ENCODE measurements around the gene SPAG4. TPM values are rescaled to one million over a fixed set of nuclear protein-coding genes. Genes with fewer than 3 reads are reported as not detected.

The SPAG4 gene
- polyA plus RNA-seq, 1 donor from 2014 or later: 1.2 TPM

DNA sequence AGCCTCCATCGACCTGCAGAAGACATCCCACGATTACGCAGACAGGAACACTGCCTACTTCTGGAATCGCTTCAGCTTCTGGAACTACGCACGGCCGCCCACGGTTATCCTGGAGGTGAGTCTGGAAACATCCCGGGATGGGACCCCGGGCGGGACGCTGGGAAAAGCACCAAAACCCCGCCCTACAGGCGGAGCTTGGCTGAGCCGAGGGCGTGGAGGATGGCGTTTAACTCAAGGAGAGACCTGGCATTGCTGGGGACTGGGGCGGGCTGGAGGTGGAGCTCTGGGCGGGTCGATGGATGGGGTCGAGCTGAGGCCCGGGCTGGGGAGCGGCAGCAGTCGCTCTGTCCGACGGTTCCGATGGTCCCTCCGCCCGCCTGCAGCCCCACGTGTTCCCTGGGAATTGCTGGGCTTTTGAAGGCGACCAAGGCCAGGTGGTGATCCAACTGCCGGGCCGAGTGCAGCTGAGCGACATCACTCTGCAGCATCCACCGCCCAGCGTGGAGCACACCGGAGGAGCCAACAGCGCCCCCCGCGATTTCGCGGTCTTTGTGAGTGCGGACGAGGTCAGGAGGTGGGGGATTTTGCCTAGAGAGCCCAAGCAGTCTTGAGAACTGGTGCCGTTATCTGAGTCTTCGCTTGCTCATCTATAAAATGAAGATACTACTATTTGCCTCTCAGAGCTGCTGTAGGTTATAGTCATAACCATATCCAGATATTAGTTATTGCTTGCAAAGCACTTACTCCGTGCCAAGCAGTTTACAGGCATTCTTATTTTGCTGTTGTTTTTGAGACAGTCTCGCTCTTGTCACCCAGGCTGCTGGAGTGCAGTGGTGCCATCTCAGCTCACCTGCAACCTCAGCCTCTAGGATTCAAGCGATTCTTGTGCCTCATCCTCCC is 3.8 kb downstream of the SPAG4 start:
- TF ChIP-seq EZH2 (IDR thresholded peaks at IDR 0.05; ENCODE audit: borderline replicate concordance, insufficient read depth, low read length, poor library complexity, severe bottlenecking): no peak
- TF ChIP-seq, protein P1, sequence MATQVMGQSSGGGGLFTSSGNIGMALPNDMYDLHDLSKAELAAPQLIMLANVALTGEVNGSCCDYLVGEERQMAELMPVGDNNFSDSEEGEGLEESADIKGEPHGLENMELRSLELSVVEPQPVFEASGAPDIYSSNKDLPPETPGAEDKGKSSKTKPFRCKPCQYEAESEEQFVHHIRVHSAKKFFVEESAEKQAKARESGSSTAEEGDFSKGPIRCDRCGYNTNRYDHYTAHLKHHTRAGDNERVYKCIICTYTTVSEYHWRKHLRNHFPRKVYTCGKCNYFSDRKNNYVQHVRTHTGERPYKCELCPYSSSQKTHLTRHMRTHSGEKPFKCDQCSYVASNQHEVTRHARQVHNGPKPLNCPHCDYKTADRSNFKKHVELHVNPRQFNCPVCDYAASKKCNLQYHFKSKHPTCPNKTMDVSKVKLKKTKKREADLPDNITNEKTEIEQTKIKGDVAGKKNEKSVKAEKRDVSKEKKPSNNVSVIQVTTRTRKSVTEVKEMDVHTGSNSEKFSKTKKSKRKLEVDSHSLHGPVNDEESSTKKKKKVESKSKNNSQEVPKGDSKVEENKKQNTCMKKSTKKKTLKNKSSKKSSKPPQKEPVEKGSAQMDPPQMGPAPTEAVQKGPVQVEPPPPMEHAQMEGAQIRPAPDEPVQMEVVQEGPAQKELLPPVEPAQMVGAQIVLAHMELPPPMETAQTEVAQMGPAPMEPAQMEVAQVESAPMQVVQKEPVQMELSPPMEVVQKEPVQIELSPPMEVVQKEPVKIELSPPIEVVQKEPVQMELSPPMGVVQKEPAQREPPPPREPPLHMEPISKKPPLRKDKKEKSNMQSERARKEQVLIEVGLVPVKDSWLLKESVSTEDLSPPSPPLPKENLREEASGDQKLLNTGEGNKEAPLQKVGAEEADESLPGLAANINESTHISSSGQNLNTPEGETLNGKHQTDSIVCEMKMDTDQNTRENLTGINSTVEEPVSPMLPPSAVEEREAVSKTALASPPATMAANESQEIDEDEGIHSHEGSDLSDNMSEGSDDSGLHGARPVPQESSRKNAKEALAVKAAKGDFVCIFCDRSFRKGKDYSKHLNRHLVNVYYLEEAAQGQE (IDR thresholded peaks at IDR 0.05; ENCODE audit: borderline replicate concordance): peak; percentile 68
- no peak for TF ChIP-seq TAF1 (IDR thresholded peaks at IDR 0.05; ENCODE audit: low read depth)
- peak; percentile 48 for TF ChIP-seq MXI1 (conservative IDR thresholded peaks at IDR 0.05; ENCODE audit: poor library complexity, severe bottlenecking)
- TF ChIP-seq, protein P2, sequence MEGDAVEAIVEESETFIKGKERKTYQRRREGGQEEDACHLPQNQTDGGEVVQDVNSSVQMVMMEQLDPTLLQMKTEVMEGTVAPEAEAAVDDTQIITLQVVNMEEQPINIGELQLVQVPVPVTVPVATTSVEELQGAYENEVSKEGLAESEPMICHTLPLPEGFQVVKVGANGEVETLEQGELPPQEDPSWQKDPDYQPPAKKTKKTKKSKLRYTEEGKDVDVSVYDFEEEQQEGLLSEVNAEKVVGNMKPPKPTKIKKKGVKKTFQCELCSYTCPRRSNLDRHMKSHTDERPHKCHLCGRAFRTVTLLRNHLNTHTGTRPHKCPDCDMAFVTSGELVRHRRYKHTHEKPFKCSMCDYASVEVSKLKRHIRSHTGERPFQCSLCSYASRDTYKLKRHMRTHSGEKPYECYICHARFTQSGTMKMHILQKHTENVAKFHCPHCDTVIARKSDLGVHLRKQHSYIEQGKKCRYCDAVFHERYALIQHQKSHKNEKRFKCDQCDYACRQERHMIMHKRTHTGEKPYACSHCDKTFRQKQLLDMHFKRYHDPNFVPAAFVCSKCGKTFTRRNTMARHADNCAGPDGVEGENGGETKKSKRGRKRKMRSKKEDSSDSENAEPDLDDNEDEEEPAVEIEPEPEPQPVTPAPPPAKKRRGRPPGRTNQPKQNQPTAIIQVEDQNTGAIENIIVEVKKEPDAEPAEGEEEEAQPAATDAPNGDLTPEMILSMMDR (IDR thresholded peaks at IDR 0.05; ENCODE audit: poor library complexity, severe bottlenecking): peak; percentile 74
- peak; percentile 31 for TF ChIP-seq RAD21 (conservative IDR thresholded peaks at IDR 0.05)
- no peak for TF ChIP-seq EP300 (conservative IDR thresholded peaks at IDR 0.05; ENCODE audit: poor library complexity, severe bottlenecking)
- TF ChIP-seq POLR2AphosphoS5 (IDR thresholded peaks at IDR 0.05): no peak
- peak; percentile 36 for TF ChIP-seq SMC3 (conservative IDR thresholded peaks at IDR 0.05; ENCODE audit: poor library complexity)
- Histone ChIP-seq H3K9me2 (ENCODE audit: insufficient read depth, low read length) (no peaks in the 10 kb centered on the region), H3K27me3 (ENCODE audit: insufficient read depth, low read depth, low read length) (peaks cover 3% of the 10 kb centered on the region), H3K9ac (ENCODE audit: low read length) (peak overlapping the region; percentile 46), H3F3A (ENCODE audit: insufficient read depth, low read length, poor library complexity, severe bottlenecking) (no peaks in the 10 kb centered on the region), H3K4me2 (ENCODE audit: low read length) (peak overlapping the region; percentile 2), H2AFZ (ENCODE audit: low read depth, low read length) (no peak overlapping the region), H3K79me2 (replicated peaks; ENCODE audit: insufficient read depth, low read length) (no peaks in the 10 kb centered on the region), H3K36me3 (ENCODE audit: insufficient read depth, low read length) (no peaks in the 10 kb centered on the region), H3K4me3 (ENCODE audit: low read length) (peak overlapping the region; percentile 64), H4K20me1 (ENCODE audit: insufficient read depth) (no peaks in the 10 kb centered on the region), H3K9me3 (ENCODE audit: low read length) (no peaks in the 10 kb centered on the region), H3K27ac (ENCODE audit: low read length) (no peak overlapping the region)

DNA sequence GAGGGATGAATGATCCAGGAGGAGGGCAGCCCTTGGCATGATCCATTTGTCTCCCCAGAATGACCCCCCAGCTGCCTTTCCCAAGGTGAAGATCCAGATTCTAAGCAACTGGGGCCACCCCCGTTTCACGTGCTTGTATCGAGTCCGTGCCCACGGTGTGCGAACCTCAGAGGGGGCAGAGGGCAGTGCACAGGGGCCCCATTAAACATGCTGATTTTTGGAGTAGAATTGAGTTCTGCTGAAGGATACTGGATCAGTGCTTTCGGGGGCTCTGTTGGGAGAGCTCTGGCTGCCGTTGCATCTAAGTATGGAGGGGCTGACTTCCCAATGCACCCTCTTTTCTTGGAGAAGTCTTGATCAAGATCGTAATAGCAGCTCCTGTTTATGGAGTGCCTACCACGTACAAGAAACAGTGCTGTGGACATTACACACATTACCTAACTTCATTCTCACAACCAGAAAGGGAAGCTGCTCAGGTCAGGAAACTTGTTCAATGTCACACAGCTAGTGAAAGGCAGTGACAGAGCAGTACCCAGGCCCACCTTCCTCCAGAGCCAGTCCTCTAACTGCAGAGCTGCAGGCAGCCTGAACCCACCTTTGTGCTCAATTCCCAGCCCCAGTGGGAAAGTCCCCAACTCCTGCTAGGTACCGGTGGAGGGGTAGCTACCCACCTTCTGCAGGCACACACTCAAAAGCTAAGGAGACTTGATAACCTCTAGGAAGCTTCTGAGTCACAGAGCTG is 5.4 kb downstream of the SPAG4 start:
- H3K4me3 ChIP-seq (ENCODE audit: low read length): no peak overlapping the region
- H3F3A ChIP-seq (ENCODE audit: insufficient read depth, low read length, poor library complexity, severe bottlenecking): no peaks in the 10 kb centered on the region
- no peaks in the 10 kb centered on the region for H3K9me3 ChIP-seq (ENCODE audit: low read length)
- H3K9me2 ChIP-seq (ENCODE audit: insufficient read depth, low read length): no peaks in the 10 kb centered on the region
- no peak overlapping the region for H2AFZ ChIP-seq (ENCODE audit: low read depth, low read length)
- H3K4me2 ChIP-seq (ENCODE audit: low read length): no peak overlapping the region
- no peaks in the 10 kb centered on the region for H3K79me2 ChIP-seq (replicated peaks; ENCODE audit: insufficient read depth, low read length)
- no peak overlapping the region for H3K9ac ChIP-seq (ENCODE audit: low read length)
- H3K27ac ChIP-seq (ENCODE audit: low read length): no peak overlapping the region
- no peak for TF ChIP-seq SMC3 (conservative IDR thresholded peaks at IDR 0.05; ENCODE audit: poor library complexity)
- TF ChIP-seq POLR2AphosphoS5 (IDR thresholded peaks at IDR 0.05): no peak
- TF ChIP-seq, protein P2 (IDR thresholded peaks at IDR 0.05; ENCODE audit: poor library complexity, severe bottlenecking): no peak
- no peak for TF ChIP-seq EP300 (conservative IDR thresholded peaks at IDR 0.05; ENCODE audit: poor library complexity, severe bottlenecking)
- TF ChIP-seq MXI1 (conservative IDR thresholded peaks at IDR 0.05; ENCODE audit: poor library complexity, severe bottlenecking): no peak
- TF ChIP-seq EZH2 (IDR thresholded peaks at IDR 0.05; ENCODE audit: borderline replicate concordance, insufficient read depth, low read length, poor library complexity, severe bottlenecking): no peak
- TF ChIP-seq TAF1 (IDR thresholded peaks at IDR 0.05; ENCODE audit: low read depth): no peak
- TF ChIP-seq, protein P1 (IDR thresholded peaks at IDR 0.05; ENCODE audit: borderline replicate concordance): no peak
- TF ChIP-seq RAD21 (conservative IDR thresholded peaks at IDR 0.05): no peak
- H4K20me1 ChIP-seq (ENCODE audit: insufficient read depth): no peaks in the 10 kb centered on the region
- no peaks in the 10 kb centered on the region for H3K36me3 ChIP-seq (ENCODE audit: insufficient read depth, low read length)
- H3K27me3 ChIP-seq (ENCODE audit: insufficient read depth, low read depth, low read length): peaks cover 3% of the 10 kb centered on the region
